Ramos (cell line): Measurements from ENCODE around the gene PCDHB11.
"Not testable (repeated sequence)": the region's sequence is repeated elsewhere in the genome, so short reads cannot be mapped to it uniquely, and the experiment has no call there.

ENCODE experiments used
- in situ Hi-C: fragments of 300-500 bp; cut with MboI; formaldehyde crosslinking; loops from one replicate; pipeline ENCODE4 v1.14.3; 2022; ENCODE audit warnings: low sequenced_read_pairs; ENCODE audit not compliant: unreplicated experiment

PCDHB11 gene

DNA sequence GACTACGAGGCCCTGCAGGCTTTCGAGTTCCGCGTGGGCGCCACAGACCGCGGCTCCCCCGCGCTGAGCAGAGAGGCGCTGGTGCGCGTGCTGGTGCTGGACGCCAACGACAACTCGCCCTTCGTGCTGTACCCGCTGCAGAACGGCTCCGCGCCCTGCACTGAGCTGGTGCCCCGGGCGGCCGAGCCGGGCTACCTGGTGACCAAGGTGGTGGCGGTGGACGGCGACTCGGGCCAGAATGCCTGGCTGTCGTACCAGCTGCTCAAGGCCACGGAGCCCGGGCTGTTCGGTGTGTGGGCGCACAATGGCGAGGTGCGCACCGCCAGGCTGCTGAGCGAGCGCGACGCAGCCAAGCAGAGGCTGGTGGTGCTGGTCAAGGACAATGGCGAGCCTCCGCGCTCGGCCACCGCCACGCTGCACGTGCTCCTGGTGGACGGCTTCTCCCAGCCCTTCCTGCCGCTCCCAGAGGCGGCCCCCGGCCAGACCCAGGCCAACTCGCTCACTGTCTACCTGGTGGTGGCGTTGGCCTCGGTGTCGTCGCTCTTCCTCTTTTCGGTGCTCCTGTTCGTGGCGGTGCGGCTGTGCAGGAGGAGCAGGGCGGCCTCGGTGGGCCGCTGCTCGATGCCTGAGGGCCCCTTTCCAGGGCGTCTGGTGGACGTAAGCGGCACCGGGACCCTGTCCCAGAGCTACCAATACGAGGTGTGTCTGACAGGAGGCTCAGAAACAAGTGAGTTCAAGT lies 15.1 kb upstream of the PCDHB11 start:
- in situ Hi-C loops, result not testable (repeated sequence)

DNA sequence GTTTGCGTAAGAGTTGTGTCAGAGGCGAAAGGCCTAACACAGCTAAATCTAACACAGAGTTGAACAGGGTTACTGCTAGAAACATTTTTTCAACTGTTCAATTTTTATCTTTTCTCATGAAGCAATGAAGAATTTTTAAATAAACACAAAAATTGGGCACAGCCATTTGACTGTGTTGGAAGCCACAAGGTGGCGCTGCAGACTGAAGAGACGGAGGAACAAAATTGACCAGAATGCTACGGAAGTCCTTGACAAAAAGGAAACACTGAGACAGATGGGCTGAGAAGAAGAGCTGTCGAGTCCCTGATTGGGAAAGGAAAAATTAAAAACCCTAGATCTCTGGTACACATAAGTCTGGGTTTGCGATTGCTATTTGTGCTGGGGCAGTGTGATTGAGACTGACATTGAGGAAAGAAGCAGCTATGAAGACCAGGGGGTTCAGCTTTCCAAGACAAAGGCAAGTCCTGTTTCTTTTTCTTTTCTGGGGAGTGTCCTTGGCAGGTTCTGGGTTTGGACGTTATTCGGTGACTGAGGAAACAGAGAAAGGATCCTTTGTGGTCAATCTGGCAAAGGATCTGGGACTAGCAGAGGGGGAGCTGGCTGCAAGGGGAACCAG lies 12.4 kb upstream of the PCDHB11 start, which contains the start of gene PCDHB9:
PCDHB9 (plus strand) TSS at position 265 of the 616 bp plus-strand sequence; CDS start at position 423, 158 bp downstream.
- in situ Hi-C loops, result no loop called here

GRCh38 chr5:141188682-141189081 lies 10.7 kb upstream of the PCDHB11 start:
- in situ Hi-C loops, result not testable (repeated sequence)

DNA sequence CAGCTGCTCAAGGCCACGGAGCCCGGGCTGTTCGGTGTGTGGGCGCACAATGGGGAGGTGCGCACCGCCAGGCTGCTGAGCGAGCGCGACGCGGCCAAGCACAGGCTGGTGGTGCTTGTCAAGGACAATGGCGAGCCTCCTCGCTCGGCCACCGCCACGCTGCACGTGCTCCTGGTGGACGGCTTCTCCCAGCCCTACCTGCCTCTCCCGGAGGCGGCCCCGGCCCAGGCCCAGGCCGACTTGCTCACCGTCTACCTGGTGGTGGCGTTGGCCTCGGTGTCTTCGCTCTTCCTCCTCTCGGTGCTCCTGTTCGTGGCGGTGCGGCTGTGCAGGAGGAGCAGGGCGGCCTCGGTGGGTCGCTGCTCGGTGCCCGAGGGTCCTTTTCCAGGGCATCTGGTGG lies 10.3 kb upstream of the PCDHB11 start:
- in situ Hi-C loops, result not testable (repeated sequence)

DNA sequence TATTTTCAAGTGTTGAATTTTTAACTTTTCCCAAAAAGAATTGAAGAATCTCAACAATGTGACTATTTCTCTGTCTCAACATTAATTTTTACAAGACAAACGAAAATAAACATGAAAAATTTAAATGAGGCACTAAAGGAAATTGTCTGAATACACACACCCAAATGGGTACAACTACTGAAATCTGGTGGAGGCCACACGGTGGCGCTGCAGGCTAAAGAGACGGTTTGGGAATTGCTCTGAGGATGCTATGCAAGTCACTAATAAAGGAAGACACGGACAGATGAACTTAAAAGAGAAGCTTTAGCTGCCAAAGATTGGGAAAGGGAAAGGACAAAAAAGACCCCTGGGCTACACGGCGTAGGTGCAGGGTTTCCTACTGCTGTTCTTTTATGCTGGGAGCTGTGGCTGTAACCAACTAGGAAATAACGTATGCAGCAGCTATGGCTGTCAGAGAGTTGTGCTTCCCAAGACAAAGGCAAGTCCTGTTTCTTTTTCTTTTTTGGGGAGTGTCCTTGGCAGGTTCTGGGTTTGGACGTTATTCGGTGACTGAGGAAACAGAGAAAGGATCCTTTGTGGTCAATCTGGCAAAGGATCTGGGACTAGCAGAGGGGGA lies 7.2 kb upstream of the PCDHB11 start, which contains the start of gene PCDHB10:
PCDHB10 (plus strand) TSS at position 244 of the 616 bp plus-strand sequence; CDS start at position 444, 200 bp downstream.
- in situ Hi-C loops, result no loop called here

DNA sequence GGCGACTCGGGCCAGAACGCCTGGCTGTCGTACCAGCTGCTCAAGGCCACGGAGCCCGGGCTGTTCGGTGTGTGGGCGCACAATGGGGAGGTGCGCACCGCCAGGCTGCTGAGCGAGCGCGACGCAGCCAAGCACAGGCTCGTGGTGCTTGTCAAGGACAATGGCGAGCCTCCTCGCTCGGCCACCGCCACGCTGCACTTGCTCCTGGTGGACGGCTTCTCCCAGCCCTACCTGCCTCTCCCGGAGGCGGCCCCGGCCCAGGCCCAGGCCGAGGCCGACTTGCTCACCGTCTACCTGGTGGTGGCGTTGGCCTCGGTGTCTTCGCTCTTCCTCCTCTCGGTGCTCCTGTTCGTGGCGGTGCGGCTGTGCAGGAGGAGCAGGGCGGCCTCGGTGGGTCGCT lies 5.1 kb upstream of the PCDHB11 start:
- in situ Hi-C loops, result not testable (repeated sequence)

GRCh38 chr5:141196363-141196762 lies 3.1 kb upstream of the PCDHB11 start:
- in situ Hi-C loops, result no loop called here

DNA sequence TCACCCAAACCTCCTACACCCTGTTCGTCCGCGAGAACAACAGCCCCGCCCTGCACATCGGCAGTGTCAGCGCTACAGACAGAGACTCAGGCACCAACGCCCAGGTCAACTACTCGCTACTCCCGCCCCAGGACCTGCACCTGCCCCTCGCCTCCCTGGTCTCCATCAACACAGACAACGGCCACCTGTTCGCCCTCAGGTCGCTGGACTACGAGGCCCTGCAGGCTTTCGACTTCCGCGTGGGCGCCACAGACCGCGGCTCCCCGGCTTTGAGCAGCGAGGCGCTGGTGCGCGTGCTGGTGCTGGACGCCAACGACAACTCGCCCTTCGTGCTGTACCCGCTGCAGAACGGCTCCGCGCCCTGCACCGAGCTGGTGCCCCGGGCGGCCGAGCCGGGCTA lies 1.7 kb downstream of the PCDHB11 start:
- in situ Hi-C loops, result not testable (repeated sequence)

DNA sequence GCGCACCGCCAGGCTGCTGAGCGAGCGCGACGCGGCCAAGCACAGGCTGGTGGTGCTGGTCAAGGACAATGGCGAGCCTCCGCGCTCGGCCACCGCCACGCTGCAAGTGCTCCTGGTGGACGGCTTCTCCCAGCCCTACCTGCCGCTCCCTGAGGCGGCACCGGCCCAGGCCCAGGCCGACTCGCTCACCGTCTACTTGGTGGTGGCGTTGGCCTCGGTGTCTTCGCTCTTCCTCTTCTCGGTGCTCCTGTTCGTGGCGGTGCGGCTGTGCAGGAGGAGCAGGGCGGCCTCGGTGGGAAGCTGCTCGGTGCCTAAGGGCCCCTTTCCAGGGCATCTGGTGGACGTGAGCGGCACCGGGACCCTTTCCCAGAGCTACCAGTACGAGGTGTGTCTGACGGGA lies 2.2 kb downstream of the PCDHB11 start:
- in situ Hi-C loops, result not testable (repeated sequence)

GRCh38 chr5:141208478-141208877 lies 9.1 kb downstream of the PCDHB11 start, which contains the start of gene PCDHB12:
Gene PCDHB12, plus strand, starts transcription at chr5:141208719. Its CDS starts 189 bp downstream, at chr5:141208908.
- in situ Hi-C loops, result no loop called here

GRCh38 chr5:141210281-141210680 lies 10.9 kb downstream of the PCDHB11 start:
- in situ Hi-C loops, result loop anchor here (10.0 kb wide), 1 partner anchor 345 kb away; no protein-coding TSS in a partner anchor

GRCh38 chr5:141210849-141211248 lies 11.4 kb downstream of the PCDHB11 start:
- in situ Hi-C loops, result loop anchor here (10.0 kb wide), 1 partner anchor 344 kb away; no protein-coding TSS in a partner anchor

GRCh38 chr5:141213656-141214339 lies 14.4 kb downstream of the PCDHB11 start, which contains the start of gene PCDHB13:
Gene PCDHB13, plus strand, starts transcription at chr5:141213919. Its CDS starts 205 bp downstream, at chr5:141214124.
- in situ Hi-C loops, result loop anchor here (10.0 kb wide), 1 partner anchor 341 kb away; no protein-coding TSS in a partner anchor

GRCh38 chr5:141214583-141214982 lies 15.2 kb downstream of the PCDHB11 start:
- in situ Hi-C loops, result loop anchor here (10.0 kb wide), 1 partner anchor 340 kb away; no protein-coding TSS in a partner anchor

DNA sequence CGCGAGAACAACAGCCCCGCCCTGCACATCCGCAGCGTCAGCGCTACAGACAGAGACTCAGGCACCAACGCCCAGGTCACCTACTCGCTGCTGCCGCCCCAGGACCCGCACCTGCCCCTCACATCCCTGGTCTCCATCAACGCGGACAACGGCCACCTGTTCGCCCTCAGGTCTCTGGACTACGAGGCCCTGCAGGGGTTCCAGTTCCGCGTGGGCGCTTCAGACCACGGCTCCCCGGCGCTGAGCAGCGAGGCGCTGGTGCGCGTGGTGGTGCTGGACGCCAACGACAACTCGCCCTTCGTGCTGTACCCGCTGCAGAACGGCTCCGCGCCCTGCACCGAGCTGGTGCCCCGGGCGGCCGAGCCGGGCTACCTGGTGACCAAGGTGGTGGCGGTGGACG lies 16.1 kb downstream of the PCDHB11 start:
- in situ Hi-C loops, result loop anchor here (10.0 kb wide), 1 partner anchor 339 kb away; no protein-coding TSS in a partner anchor

GRCh38 chr5:141216035-141216434 lies 16.6 kb downstream of the PCDHB11 start:
- in situ Hi-C loops, result loop anchor here (10.0 kb wide), 1 partner anchor 339 kb away; no protein-coding TSS in a partner anchor

GRCh38 chr5:141223112-141223783 lies 23.8 kb downstream of the PCDHB11 start, which contains the start of gene PCDHB14:
Gene PCDHB14, plus strand, starts transcription at chr5:141223343. Its CDS starts 163 bp downstream, at chr5:141223506.
- in situ Hi-C loops, result no loop called here

- in situ Hi-C loops, result not testable (repeated sequence)
Measured at GRCh38 chr5:141224844-141225243, 25.4 kb downstream of the PCDHB11 start.

GRCh38 chr5:141225421-141225820 lies 26.0 kb downstream of the PCDHB11 start:
- in situ Hi-C loops, result not testable (repeated sequence)
